Loucy (cell line): ENCODE results near the gene PRSS56.

Experiments used
- H2AFZ ChIP-seq: fragments of 200-600 bp; sonication (generic); 2 replicates; pipeline ENCODE4 v1.6.0; 2016; ENCODE audit warnings: antibody characterized with exemption, mild to moderate bottlenecking, low read length, moderate library complexity
- H3F3A ChIP-seq: fragments of 200-600 bp; 2 replicates; pipeline ENCODE4 v1.6.0; 2016; ENCODE audit warnings: antibody characterized with exemption, low read depth, mild to moderate bottlenecking
- H3K27me3 ChIP-seq: fragments of 200-600 bp; sonication (generic); 2 replicates; pipeline ENCODE4 v1.6.1; 2014; ENCODE audit warnings: low read length, mild to moderate bottlenecking; ENCODE audit not compliant: insufficient read depth, poor library complexity, severe bottlenecking
- H3K36me3 ChIP-seq: fragments of 200-600 bp; sonication (generic); 2 replicates; pipeline ENCODE4 v1.6.1; 2016; ENCODE audit warnings: low read length; ENCODE audit not compliant: insufficient read depth
- H3K4me1 ChIP-seq: fragments of 200-600 bp; sonication (generic); 2 replicates; pipeline ENCODE4 v1.5.1; 2014; ENCODE audit warnings: low read length, mild to moderate bottlenecking; ENCODE audit not compliant: insufficient read depth, poor library complexity, severe bottlenecking
- H3K4me2 ChIP-seq: fragments of 200-600 bp; sonication (generic); 2 replicates; pipeline ENCODE4 v1.6.0; 2014; ENCODE audit warnings: antibody characterized with exemption, low read length, low read depth, mild to moderate bottlenecking; ENCODE audit not compliant: poor library complexity, severe bottlenecking
- H3K4me3 ChIP-seq: fragments of 200-600 bp; sonication (generic); 2 replicates; pipeline ENCODE4 v1.5.1; 2014; ENCODE audit warnings: low read length, mild to moderate bottlenecking, mixed read lengths; ENCODE audit not compliant: poor library complexity, severe bottlenecking
- H3K79me2 ChIP-seq: fragments of 200-600 bp; sonication (generic); 2 replicates; pipeline ENCODE4 v1.6.1; 2014; ENCODE audit warnings: low read length; ENCODE audit not compliant: insufficient read depth
- H3K9ac ChIP-seq: fragments of 200-600 bp; sonication (generic); 2 replicates; pipeline ENCODE4 v1.6.0; 2014; ENCODE audit warnings: mild to moderate bottlenecking, low read depth, low read length, moderate library complexity; ENCODE audit not compliant: poor library complexity, severe bottlenecking
- H3K9me2 ChIP-seq: fragments of 200-600 bp; sonication (generic); replicated peaks from 2 replicates; pipeline ENCODE4 v1.6.1; 2016; ENCODE audit warnings: low read depth, low read length, mixed read lengths
- H3K9me3 ChIP-seq: fragments of 200-600 bp; sonication (generic); 2 replicates; pipeline ENCODE4 v1.6.1; 2014; ENCODE audit warnings: mild to moderate bottlenecking, antibody characterized with exemption, low read length, low read depth; ENCODE audit not compliant: insufficient read depth
- H4K20me1 ChIP-seq: fragments of 200-600 bp; sonication (generic); 2 replicates; pipeline ENCODE4 v1.6.0; 2014; ENCODE audit warnings: antibody characterized with exemption, low read length, mild to moderate bottlenecking; ENCODE audit not compliant: insufficient read depth, poor library complexity, severe bottlenecking
- EZH2phosphoT487 ChIP-seq: fragments of 200-600 bp; IDR thresholded peaks from 2 replicates; pipeline ENCODE4 v1.6.1; 2018; ENCODE audit warnings: antibody characterized with exemption, mild to moderate bottlenecking, moderate library complexity, borderline replicate concordance
- TF ChIP-seq, protein P1 (sequence below): fragments of 200-600 bp; sonication (generic); conservative IDR thresholded peaks from 2 replicates; pipeline ENCODE4 v1.5.1; 2014; ENCODE audit warnings: mild to moderate bottlenecking, antibody characterized with exemption, low read length

PRSS56 gene

GRCh38 chr2:232484628-232485347, 35.4 kb upstream of the PRSS56 start:
- H3K4me3 ChIP-seq = no peak overlapping the region
- H3K4me1 ChIP-seq = no peaks in the 10 kb centered on the region
- no peaks in the 10 kb centered on the region for H3K36me3 ChIP-seq
- no peaks in the 10 kb centered on the region for H4K20me1 ChIP-seq
- H3K27me3 ChIP-seq = peaks cover 10% of the 10 kb centered on the region
- H3K4me2 ChIP-seq = no peak overlapping the region
- H3K9me3 ChIP-seq = no peaks in the 10 kb centered on the region
- no peak overlapping the region for H2AFZ ChIP-seq
- no peaks in the 10 kb centered on the region for H3K79me2 ChIP-seq
- TF ChIP-seq, protein P1, sequence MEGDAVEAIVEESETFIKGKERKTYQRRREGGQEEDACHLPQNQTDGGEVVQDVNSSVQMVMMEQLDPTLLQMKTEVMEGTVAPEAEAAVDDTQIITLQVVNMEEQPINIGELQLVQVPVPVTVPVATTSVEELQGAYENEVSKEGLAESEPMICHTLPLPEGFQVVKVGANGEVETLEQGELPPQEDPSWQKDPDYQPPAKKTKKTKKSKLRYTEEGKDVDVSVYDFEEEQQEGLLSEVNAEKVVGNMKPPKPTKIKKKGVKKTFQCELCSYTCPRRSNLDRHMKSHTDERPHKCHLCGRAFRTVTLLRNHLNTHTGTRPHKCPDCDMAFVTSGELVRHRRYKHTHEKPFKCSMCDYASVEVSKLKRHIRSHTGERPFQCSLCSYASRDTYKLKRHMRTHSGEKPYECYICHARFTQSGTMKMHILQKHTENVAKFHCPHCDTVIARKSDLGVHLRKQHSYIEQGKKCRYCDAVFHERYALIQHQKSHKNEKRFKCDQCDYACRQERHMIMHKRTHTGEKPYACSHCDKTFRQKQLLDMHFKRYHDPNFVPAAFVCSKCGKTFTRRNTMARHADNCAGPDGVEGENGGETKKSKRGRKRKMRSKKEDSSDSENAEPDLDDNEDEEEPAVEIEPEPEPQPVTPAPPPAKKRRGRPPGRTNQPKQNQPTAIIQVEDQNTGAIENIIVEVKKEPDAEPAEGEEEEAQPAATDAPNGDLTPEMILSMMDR = no peak
- TF ChIP-seq EZH2phosphoT487 = no peak
- H3K9ac ChIP-seq = no peak overlapping the region
- no peaks in the 10 kb centered on the region for H3F3A ChIP-seq
- no peaks in the 10 kb centered on the region for H3K9me2 ChIP-seq

- H3F3A ChIP-seq = no peaks in the 10 kb centered on the region
- peaks cover 10% of the 10 kb centered on the region for H3K27me3 ChIP-seq
- TF ChIP-seq, protein P1 = no peak
- no peak for TF ChIP-seq EZH2phosphoT487
- H3K9me2 ChIP-seq = no peaks in the 10 kb centered on the region
- no peaks in the 10 kb centered on the region for H3K36me3 ChIP-seq
- H3K4me2 ChIP-seq = no peak overlapping the region
- no peak overlapping the region for H2AFZ ChIP-seq
- no peaks in the 10 kb centered on the region for H4K20me1 ChIP-seq
- no peak overlapping the region for H3K4me3 ChIP-seq
- no peak overlapping the region for H3K9ac ChIP-seq
- H3K79me2 ChIP-seq = no peaks in the 10 kb centered on the region
- no peaks in the 10 kb centered on the region for H3K9me3 ChIP-seq
- H3K4me1 ChIP-seq = no peaks in the 10 kb centered on the region
Measured at GRCh38 chr2:232485348-232485756, 34.8 kb upstream of the PRSS56 start.

DNA sequence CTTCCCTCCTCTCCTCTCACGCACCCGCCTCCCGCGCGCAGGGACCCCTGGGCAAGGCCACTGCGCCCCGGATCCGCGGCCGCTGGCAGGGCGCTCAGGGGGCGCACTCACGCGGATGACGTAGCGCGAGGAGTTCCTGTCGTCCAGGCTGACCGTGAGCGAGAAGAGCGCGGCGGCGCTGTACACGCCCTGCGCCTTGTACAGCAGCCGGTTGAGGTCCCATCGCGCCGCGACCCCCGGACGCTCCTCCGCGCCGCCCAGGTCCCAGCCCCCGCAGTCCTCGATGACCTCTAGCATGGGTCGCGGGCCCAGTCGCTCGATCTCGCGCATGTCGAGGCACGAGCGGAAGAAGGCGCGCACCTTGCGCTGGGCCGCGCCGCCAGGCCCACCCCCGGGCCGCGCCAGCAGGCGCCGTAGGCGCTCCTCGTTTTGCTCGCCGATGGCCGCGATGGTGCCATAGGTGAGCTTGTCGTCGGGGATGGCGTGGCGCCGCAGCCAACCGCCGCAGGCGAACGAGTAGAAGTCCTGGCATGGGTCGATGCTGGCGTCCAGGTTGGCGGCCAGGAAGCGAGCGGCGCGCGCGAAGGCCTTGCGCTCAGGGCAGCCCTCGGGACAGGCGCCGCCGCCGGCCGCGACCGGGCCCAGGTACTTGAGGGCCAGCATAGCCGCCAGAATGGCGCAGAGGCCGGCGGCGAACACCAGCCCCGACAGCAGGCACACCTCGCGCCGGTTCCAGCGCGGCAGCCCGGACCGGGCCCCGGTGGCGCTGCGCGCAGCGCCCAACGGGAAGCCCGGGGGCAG, 34.2 kb upstream of the PRSS56 start:
- H2AFZ ChIP-seq = no peak overlapping the region
- no peak overlapping the region for H3K4me2 ChIP-seq
- no peaks in the 10 kb centered on the region for H4K20me1 ChIP-seq
- peaks cover 10% of the 10 kb centered on the region for H3K27me3 ChIP-seq
- H3K79me2 ChIP-seq = no peaks in the 10 kb centered on the region
- no peak overlapping the region for H3K4me3 ChIP-seq
- no peaks in the 10 kb centered on the region for H3K9me3 ChIP-seq
- H3K36me3 ChIP-seq = no peaks in the 10 kb centered on the region
- no peaks in the 10 kb centered on the region for H3K4me1 ChIP-seq
- no peak overlapping the region for H3K9ac ChIP-seq
- H3F3A ChIP-seq = no peaks in the 10 kb centered on the region
- no peaks in the 10 kb centered on the region for H3K9me2 ChIP-seq
- TF ChIP-seq, protein P1 = no peak
- TF ChIP-seq EZH2phosphoT487 = no peak
